Esophagus mucosa (tissue), 1 donor: ENCODE results near the gene ALG5. TPM values are rescaled to one million over a fixed set of nuclear protein-coding genes. Genes with fewer than 3 reads are reported as not detected.

Experiments used
- ATAC-seq: fragments of 200-7000 bp; cut with Tn5 transposase; one replicate; pipeline ENCODE4 v1.9.1; 2020
- total RNA-seq: library from RNA; stranded (reverse); gene quantifications from one replicate; pipeline ENCODE4 v1.2.4, GENCODE V29; 2023
- donor health status: DM: yes; HTN: yes; CAD: no.

The ALG5 gene, protein sequence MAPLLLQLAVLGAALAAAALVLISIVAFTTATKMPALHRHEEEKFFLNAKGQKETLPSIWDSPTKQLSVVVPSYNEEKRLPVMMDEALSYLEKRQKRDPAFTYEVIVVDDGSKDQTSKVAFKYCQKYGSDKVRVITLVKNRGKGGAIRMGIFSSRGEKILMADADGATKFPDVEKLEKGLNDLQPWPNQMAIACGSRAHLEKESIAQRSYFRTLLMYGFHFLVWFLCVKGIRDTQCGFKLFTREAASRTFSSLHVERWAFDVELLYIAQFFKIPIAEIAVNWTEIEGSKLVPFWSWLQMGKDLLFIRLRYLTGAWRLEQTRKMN
- 20.0 TPM for total RNA-seq

DNA sequence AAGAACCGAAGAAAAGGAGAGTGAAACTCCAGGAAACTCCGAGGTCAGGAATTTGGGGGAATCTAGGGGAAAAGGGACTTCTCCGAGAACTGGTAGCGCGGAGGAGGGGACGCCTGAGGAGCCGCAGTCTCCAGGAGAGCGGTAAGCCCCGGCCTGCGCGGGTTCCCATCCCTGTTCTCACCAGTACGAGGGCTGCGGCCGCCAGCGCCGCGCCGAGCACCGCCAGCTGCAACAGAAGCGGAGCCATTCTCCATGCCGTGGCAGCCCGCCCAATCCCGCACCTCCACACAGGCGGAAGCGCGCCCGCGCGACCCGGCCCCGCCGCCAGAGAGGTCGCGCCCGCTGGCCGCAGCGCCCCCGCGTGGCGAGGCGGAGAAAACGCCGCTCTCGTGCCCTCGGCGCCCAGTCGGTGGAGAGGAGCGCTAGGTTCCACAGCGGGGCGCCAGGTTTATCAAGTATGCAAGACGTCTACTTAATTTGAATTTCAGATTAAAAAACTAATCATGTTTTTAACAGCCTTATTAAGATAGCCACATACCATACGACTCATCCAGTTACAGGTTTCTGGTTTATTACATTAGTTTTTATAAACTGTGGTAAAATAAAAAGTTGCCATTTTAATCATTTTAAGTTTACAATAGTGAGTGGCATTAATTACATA lies at the start of gene ALG5:
Gene ALG5 (minus strand): TSS at position 287 of the 661 bp plus-strand sequence. CDS start 40 bp downstream, at position 247.
- peak; percentile 89 for ATAC-seq

DNA sequence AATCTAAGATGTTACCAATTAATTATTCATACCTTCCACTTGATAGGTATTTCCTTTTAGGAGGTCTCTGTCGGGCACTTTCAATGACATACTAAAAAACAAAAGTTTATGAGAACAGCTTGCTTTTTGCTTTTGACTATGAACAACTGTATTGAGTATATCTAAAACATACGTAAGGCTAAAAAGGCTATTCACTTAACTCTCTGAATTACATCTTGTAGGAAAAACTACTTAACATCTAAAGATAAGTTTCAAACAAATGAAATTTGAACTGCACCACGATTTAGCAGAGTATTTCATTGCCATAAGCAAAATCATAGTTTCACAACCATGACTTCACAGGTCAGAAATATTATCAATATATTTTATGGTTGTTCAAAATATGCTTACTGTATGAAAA lies 48.7 kb upstream of the ALG5 start:
- no peak for ATAC-seq

DNA sequence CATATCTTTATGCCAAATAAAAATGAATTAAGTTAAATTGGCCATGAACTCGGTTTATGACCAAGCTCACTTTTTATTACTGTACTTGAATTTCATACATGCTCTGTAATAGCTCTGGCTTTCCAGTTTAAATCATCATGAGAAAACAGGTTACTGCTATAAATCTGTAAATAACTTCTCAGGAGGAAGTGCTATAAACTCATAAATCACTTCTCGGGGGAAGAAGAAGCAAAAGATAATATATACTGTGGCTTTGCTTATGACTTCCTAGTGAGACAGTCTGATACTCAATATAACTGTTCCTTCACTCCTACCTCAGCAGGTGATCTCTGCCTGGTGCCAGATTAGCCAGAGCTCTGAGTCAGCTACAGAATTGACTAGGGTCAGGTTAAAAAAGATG lies 47.9 kb upstream of the ALG5 start:
- no peak for ATAC-seq

DNA sequence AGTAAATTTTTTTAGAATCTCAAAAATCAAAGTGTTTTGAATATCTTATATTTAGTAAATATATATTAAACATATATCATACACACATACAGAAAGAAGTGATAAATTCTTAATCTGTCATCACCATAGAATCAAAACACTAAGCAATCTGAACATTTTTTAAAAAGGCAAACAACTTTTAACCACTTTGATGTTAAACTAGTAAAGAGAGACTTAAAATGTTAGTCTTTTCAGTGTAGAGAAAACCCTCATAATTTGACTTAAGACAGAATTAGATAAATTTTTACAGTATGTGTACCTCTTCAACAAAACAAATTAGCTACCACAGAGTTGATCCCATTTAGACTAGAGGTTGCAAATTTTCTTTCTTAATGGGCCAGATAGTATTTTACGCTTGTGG lies 46.9 kb upstream of the ALG5 start:
- no peak for ATAC-seq

DNA sequence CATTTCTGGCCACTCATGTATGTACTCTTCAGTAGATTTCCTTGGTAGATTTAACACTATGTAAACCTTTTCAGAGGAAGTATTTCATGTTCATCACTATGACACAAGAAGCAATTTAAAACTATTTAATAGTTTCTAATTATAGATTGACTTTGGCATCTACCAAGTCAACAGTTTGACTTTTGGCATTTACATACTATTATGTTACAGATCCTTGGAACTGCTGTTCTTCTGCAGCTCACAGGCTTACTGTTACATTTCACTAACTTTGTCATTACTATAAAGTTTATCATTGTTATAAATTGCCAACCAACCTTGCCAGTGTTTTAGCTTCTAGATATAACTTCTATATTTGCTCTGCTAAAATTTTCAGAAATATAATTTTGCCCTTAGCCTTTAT lies 41.6 kb upstream of the ALG5 start:
- no peak for ATAC-seq

DNA sequence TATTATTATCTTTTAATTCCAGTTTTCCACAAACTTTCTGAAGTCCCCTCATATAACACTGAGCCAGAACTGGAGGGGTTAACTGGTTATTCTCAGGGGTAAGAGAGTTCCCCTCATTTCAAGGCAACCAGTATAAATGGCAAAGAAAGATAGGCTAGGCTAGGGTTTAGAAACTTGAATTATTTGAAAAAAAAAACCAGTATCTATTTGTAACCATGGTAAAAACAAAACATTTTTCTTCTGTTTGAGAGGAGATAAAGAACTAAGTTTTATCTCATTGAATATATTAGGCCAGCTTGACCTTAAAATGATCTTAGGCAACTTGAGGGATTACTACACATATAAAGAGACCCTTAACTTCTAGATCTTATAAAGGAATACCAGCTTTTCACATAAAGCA lies 40.8 kb upstream of the ALG5 start:
- no peak for ATAC-seq

DNA sequence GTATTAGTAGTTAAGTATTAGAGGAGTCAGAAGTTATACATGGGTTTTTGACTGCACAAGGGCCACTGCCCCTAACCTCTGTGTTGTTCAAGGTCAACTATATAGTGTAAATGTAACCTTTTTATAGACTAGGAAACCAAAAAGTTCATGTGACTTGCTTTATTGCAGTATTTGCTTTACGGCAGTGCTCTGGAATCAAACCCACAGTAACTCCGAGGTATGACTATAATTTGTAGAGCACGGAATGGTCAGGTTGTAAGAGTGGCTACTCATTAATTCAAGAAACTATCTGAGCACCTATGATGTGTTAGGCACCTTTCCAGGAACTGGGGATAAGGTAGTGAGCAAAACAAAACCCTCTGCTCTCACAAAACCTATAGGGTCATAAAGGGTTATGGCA lies 38.1 kb upstream of the ALG5 start:
- no peak for ATAC-seq

DNA sequence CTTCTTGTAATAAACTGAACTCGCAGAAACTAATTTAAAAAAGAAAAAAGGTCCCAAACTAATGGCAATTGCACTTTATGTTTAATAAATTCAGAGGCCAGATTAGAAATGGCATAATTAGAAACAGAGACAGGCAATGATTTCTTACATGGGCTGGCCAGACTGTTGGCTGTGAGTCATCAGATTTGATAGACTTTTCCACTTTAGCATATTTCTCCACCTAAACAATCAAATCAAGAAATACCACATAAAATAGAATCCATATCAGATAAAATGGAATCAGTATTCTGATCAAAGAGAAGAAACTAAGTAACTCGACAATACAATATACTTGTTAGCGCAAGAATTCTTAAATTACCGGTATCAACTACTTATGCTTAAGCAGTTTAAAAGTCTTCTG lies 30.5 kb upstream of the ALG5 start:
- no peak for ATAC-seq

DNA sequence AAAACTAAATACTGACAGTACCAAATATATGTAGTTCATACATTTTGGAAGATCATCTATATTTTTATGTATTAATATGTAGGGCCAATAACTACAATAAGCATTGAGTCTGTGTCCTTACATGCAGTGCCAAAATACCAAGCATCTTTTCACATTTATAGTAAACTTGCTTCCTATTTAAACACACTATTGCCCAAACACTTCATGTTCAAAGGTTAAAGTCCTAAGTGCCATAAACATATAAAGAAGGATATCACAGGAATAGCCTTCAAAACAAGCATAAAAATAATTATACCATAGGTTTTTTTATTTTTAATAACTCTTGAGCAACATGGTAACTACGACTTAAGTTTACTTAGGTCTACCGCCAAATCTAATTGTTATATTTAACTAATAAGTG lies 28.5 kb upstream of the ALG5 start:
- ATAC-seq, result no peak

DNA sequence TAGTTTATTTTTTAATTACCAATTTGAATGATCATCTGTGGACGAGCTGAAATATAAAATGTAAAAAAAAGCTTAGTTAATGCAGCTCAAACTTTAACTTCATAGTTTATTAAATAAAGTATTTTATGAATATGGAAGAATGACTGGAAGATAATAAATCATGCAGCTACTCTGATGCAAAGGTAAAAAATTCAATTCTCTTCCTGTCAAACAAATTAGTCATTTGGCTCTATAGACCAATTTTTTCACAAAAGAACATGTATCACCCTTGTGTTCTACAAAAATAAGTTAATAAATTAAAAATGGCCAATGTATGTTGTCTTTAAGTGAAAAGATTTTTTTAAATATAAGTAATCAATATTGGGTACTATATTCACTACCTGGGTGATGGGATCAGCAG lies 27.6 kb upstream of the ALG5 start:
- ATAC-seq, result no peak

DNA sequence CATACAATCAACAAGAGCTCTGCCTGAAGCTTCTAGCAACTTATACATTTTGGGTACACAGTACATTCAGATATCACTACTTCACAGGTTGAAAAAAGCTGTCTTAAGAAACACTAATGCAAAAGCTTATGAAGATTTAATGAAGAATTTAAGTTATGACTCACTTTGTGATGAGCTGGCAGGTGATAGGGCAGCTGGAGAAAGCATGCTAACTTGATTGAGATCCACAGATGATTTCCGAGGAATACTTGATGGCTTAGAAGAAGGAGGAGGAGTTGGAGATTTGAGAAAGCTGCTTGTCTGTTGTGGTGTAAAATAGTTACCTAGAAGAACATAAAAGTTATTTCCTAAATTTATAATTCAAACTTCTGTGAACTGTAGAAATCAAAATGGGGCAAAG lies 24.7 kb upstream of the ALG5 start:
- peak; percentile 42 for ATAC-seq

DNA sequence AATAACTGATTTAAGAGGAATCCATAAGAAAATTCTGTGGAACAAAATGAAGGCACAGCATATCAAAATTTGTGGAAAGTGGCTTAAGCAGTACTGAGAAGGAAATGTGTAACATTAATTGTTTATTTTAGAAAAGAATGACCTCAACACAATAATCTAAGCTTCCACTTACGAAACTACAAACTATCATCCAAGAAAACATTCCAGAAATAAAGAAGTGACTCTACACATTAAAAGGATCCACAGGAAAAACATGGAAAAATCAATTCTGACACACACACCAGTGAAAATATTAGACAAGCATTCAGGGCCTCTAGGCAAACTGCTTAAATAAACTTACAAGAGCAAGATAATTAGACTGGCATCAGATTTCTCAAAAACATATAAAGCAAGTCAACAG lies 15.5 kb upstream of the ALG5 start:
- ATAC-seq, result no peak

DNA sequence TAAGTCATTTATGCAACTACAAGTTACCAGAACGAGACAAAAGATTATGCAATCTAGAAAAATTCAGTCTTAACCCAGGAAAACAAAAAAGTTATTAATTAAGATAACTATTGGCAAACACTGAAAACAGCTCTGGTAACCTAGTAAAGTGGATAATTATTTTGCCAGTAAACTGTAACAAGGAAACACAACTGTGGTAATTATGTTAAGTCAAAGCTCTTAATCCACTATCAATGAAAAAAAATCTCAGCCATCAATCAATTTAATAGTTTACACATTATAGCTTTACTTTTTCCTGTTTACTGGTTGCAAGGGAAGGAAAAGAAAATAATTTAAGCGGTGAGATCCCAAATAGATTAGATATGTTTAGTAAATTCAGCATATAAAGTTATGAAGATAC lies 12.6 kb upstream of the ALG5 start:
- ATAC-seq, result no peak

DNA sequence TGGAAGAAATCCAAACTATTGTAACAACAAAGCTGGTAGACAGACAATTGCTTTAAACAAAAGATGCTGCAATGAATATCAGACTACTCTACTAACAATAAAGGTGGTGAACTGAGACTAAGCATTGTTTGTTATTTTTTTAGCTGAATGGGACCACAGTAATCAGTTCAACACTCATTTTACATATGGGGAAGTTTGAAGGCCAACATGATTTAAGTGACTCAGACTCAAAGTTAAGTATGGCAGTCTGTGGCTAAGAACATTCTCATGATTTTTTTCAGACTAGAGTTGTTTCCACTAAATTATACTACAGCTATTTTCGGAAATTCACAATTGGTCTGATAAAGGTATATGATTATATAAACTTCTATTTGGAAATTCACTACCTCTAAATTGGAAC lies 11.9 kb upstream of the ALG5 start:
- no peak for ATAC-seq

DNA sequence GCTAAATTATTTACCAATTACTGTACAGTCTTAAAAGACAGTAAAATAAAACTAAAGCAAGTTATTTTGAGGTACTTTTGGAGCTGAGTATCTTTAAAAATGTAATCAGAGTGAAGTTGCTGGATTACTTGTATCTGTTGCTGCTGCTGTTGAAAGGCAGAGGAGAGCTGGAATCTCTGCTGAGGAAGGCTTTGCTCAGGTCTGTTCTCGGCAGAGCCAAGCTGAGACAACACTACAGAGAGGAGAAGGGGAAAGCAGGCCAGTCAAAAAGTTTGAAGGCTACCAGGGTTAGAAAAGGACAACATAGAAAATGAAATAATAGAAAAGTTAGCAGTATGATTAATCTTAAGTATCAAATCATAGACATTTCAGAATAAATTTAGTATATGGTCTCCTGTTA lies 11.3 kb upstream of the ALG5 start:
- ATAC-seq, result no peak

DNA sequence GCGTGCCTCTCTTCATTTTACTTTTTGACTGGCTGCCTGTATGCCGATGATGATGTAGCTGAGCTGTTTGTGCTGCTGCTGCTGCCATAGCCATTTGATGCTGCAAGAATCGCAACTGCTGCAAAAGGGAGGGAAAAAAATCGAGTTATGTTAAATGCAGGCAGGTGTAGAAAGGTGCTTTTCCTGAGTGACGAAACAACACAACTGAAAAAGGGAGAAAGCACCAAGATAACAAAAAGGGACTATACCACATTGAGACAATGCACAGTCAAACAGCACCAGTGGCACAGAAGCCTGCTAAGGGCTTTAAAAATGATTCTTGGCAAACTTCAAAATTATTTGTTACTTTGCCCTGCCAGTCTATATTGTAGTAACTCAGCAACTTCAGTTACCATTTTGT lies 10.6 kb upstream of the ALG5 start:
- ATAC-seq, result no peak

DNA sequence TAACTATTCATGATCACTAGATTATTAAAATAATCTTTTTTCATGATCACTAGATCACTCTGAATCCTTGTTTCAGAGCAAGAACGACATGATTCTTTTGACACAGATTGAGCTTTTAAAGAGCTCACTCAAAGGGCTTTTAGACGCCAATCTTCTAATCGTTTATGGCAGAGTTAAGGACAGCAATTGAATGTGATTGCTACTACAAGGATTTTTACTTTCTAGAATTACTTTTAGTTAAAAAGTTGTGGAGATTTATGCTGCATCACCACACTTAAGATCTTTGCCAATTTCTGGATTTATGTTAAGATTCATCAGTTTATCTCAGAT lies 2.7 kb upstream of the ALG5 start:
- no peak for ATAC-seq

DNA sequence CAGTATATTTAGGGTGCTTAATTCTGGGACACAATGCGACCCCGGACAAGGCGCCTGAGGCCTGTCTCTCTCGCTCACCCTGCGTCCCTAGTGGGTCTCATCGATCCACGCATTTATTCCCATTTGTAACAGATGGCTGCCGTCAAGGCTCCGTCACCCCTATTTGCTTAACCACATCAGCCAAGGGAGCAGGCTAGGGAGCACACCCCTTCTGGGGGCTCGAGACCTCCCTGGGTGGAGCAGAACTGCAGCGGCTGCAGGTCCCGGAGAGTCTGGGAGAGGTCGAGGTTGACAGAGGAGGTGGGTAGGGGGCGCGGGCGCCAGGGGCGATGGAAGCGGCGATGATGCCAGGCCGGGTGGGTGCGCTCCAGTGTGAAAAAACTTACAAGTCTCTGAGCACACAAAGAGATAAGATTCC lies 507 bp downstream of the ALG5 start:
- peak; percentile 2 for ATAC-seq

DNA sequence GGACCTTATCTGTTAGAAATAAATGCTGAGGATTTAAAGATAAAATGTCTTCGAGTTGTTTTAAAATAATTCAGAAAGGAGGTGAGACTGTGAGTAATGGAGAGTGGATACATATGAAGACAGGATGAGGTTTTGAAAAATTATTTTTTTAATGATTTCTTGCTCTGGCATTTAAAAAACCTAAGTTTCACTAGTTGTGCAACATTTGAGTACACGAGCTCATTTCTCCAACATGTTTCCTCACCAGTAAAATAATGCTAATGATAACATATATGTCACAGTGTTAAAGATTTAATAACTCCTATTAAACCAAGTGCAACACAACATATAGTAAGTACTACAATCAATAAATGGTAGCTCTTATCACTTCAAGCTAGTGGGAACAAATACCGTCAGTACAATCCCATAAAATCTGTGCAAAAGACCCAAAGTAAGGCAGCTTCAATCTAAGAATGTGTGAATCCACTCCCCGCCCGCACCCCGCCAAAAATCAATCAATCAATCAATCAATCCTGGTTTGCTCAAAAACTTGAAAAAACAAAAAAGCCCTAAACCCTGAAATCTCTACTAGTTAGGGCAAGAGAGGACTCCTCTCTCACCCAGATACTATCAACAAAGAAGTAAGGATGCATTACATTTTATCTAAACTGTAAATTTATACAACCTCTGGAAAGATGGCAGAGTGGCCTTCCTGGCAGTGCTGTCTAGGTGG lies 1.3 kb downstream of the ALG5 start:
- ATAC-seq, result no peak

DNA sequence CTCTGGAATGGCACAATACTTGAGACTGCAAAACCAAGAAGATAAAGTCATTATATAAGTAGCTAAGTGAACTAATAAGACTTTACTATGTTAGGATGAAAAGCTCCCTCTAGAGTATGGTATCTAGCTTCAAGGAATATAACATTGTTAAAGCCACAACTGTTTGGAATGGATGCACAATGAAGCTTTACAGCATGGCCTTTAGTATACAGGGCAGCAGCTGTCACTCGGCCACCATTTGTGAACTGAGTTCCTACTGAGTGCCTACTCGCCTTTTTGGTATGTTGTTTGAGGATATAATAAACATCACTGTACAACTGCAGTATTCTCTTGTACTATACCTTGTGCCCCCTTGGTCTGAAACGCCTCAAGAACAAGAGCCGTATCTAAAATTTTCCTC lies 6.8 kb downstream of the ALG5 start:
- ATAC-seq, result no peak

DNA sequence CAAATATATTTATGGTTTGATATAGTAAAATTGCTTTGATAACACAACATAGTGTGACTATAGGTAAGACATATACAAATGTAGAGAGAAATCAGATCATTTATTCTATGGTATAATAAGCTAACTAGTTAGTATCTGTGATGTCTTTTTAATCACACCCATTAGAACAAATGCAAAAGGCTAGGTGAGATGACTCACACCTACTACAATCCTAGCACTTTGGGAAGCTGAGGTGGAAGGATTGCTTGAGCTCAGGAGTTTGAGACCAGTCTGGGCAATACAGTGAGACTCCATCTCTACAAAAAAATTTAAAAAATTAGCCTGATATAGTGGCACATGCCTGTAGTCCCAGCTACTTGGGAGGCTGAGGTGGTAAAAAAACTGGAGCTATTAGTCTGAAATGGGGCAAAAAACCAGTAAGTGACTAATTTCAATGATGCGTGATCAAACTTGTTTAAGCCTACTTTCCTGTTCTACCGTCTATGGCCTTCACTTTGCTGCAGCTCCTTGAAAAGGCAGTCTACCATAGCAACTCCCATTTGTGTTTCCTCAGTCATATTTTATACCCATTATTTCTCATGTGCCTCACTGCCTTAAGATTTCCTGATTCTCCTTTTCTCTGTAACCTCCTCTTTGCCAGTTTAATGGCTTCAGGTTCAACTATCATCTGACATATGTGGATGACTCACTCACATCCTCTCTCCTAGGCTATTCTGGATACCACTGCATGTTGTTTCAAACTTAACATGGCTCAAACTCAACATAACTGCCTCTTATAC lies 12.5 kb downstream of the ALG5 start:
- ATAC-seq, result peak; percentile 88

DNA sequence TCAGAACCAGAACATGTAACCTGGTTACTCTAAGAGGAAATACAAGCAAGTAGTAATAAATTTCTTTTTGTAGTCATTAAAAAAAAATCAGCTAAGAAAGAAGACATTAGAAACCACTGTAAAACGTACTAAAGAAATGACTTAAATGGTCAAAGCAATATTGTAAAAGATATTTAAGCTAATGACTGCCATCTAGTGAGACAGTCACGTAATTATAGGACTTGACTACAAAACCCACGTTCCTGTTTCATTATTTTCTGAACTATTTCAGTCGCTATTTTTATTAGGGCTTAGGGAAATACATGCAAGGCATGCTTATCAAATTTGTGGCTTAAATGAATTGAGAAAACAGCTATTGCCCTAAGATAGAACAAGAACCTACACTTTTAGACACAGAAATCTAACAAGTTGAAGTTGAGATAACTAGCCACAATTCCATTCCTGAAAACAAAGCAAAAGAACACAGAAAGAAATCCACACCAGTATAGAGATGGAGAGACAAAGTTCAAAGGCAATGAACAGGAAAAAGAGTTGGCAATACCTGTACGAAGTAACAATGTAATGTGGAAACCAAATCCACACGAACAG lies 17.9 kb downstream of the ALG5 start:
- ATAC-seq, result peak; percentile 32
